SK-N-SH (cell line): Measurements from ENCODE around the gene SLC7A11. TPM values are rescaled to one million over a fixed set of nuclear protein-coding genes. Genes with fewer than 3 reads are reported as not detected.

Source experiments
- CTCF ChIA-PET: fragments of 300-600, 350-600 bp; formaldehyde crosslinking; extraction: SDS; loops from one replicate; lab custom pipeline; 2021; lab: Yijun Ruan, JAX
- POLR2A ChIA-PET: fragments of 350-600 bp; sonication (Branson Sonifier 250); formaldehyde crosslinking; extraction: SDS; loops from one replicate; lab custom pipeline; 2020; ENCODE audit warnings: antibody characterized with exemption, inconsistent platforms; lab: Yijun Ruan, JAX
- DNase-seq: peaks from one replicate; pipeline ENCODE4 v3.0.0; 2012
- H2AFZ ChIP-seq: fragments of 200-600 bp; sonication (generic); 2 replicates; pipeline ENCODE4 v1.8.1; 2016; ENCODE audit warnings: antibody characterized with exemption, mild to moderate bottlenecking, low read depth
- H3F3A ChIP-seq: fragments of 200-600 bp; sonication (generic); replicated peaks from 2 replicates; pipeline ENCODE3; 2016; ENCODE audit warnings: antibody characterized with exemption, mild to moderate bottlenecking; ENCODE audit not compliant: insufficient read depth
- H3K27ac ChIP-seq, 2 experiments: fragments of 200-500 bp in 1 of 2; fragments of 200-600 bp in 1 of 2; sonication (Bioruptor generic) in 1 of 2; sonication (generic), shearing (Covaris generic) in 1 of 2; 2 replicates each; pipeline versions ENCODE4 v1.5.1 to v1.6.1; 2014 to 2016; ENCODE audit warnings: low read depth in 2 of 2, inconsistent platforms in 1 of 2, low read length in 1 of 2, mild to moderate bottlenecking in 1 of 2, mixed read lengths in 1 of 2
- H3K27me3 ChIP-seq: fragments of 200-600 bp; sonication (generic), shearing (Covaris generic); 2 replicates; pipeline ENCODE4 v1.6.1; 2016; ENCODE audit warnings: mixed run types; ENCODE audit not compliant: insufficient read depth
- H3K36me3 ChIP-seq, 2 experiments: fragments of 200-500 bp in 1 of 2; fragments of 200-600 bp in 1 of 2; sonication (Bioruptor generic) in 1 of 2; sonication (generic) in 1 of 2; replicated peaks in 1 of 2; 2 replicates each; pipeline versions ENCODE3 to v1.5.1; 2014 to 2016; ENCODE audit warnings: low read length in 1 of 2, mild to moderate bottlenecking in 1 of 2; ENCODE audit not compliant: insufficient read depth in 2 of 2, control insufficient read depth in 1 of 2
- H3K4me1 ChIP-seq, 2 experiments: fragments of 200-500 bp in 1 of 2; fragments of 200-600 bp in 1 of 2; sonication (Bioruptor generic) in 1 of 2; sonication (generic), shearing (Covaris generic) in 1 of 2; 2 replicates each; pipeline versions ENCODE4 v1.5.1 to v1.6.1; 2014 to 2016; ENCODE audit warnings: low read depth in 1 of 2, low read length in 1 of 2, mixed run types in 1 of 2; ENCODE audit not compliant: insufficient read depth in 2 of 2, control insufficient read depth in 1 of 2
- H3K4me2 ChIP-seq: fragments of 200-600 bp; sonication (generic), shearing (Covaris generic); 2 replicates; pipeline ENCODE4 v1.6.1; 2017; ENCODE audit warnings: mixed run types
- H3K4me3 ChIP-seq, 2 experiments: fragments of 200-500 bp in 1 of 2; fragments of 200-600 bp in 1 of 2; sonication (Bioruptor generic) in 1 of 2; sonication (generic), shearing (Covaris generic) in 1 of 2; 2 replicates each; pipeline versions ENCODE4 v1.5.1 to v1.8.1; 2014 to 2016; ENCODE audit warnings: low read depth in 2 of 2, inconsistent platforms in 1 of 2, low read length in 1 of 2, mild to moderate bottlenecking in 1 of 2, mixed read lengths in 1 of 2, moderate library complexity in 1 of 2
- H3K79me2 ChIP-seq: fragments of 200-600 bp; sonication (generic); 2 replicates; pipeline ENCODE4 v1.8.1; 2017; ENCODE audit warnings: mild to moderate bottlenecking; ENCODE audit not compliant: insufficient read depth
- H3K9ac ChIP-seq: fragments of 200-600 bp; sonication (generic); 2 replicates; pipeline ENCODE4 v1.6.1; 2017; ENCODE audit warnings: mixed run types
- H3K9me2 ChIP-seq: fragments of 200-600 bp; sonication (generic); 2 replicates; pipeline ENCODE4 v1.6.1; 2017; ENCODE audit warnings: mixed run types
- H3K9me3 ChIP-seq: fragments of 200-600 bp; sonication (generic); 2 replicates; pipeline ENCODE4 v1.6.1; 2017; ENCODE audit warnings: mixed run types, mild to moderate bottlenecking, moderate library complexity
- H4K20me1 ChIP-seq: fragments of 200-600 bp; sonication (generic); 2 replicates; pipeline ENCODE4 v1.6.1; 2017; ENCODE audit warnings: mild to moderate bottlenecking, mixed run types; ENCODE audit not compliant: insufficient read depth
- CHD2 ChIP-seq: fragments of 150-350 bp; IDR thresholded peaks from 2 replicates; pipeline ENCODE4 v1.6.1; 2018; ENCODE audit warnings: low read length; ENCODE audit not compliant: partially characterized antibody
- ELF1 ChIP-seq: IDR thresholded peaks from 2 replicates; pipeline ENCODE4 v1.4.0; 2012
- EP300 ChIP-seq, 2 experiments: IDR thresholded peaks; 2 replicates each; pipeline versions ENCODE4 v1.4.0 to v1.6.1; 2012; ENCODE audit warnings: borderline replicate concordance in 1 of 2, low read depth in 1 of 2, low read length in 1 of 2
- FOSL2 ChIP-seq: IDR thresholded peaks from 2 replicates; pipeline ENCODE4 v1.4.0; 2012; ENCODE audit warnings: low read depth, mild to moderate bottlenecking, moderate library complexity, borderline replicate concordance
- FOXM1 ChIP-seq: IDR thresholded peaks from 2 replicates; pipeline ENCODE4 v1.4.0; 2012; ENCODE audit warnings: low read depth, mild to moderate bottlenecking
- GABPA ChIP-seq: IDR thresholded peaks from 2 replicates; pipeline ENCODE4 v1.4.0; 2012; ENCODE audit warnings: low read depth, mild to moderate bottlenecking
- JUND ChIP-seq: IDR thresholded peaks from 2 replicates; pipeline ENCODE4 v1.4.0; 2012
- MEF2A ChIP-seq: IDR thresholded peaks from 2 replicates; pipeline ENCODE4 v1.4.0; 2012; ENCODE audit warnings: low read depth, borderline replicate concordance
- MXI1 ChIP-seq: IDR thresholded peaks from 2 replicates; pipeline ENCODE4 v1.6.1; 2012; ENCODE audit warnings: mild to moderate bottlenecking, low read depth, low read length, improper control_type of control experiment
- POLR2AphosphoS5 ChIP-seq: IDR thresholded peaks from 2 replicates; pipeline ENCODE4 v1.6.1; 2012; ENCODE audit warnings: low read depth, low read length
- RCOR1 ChIP-seq: fragments of 150-350 bp; IDR thresholded peaks from 2 replicates; pipeline ENCODE4 v1.6.1; 2017; ENCODE audit warnings: antibody characterized with exemption, low read length
- RXRA ChIP-seq: IDR thresholded peaks from 2 replicates; pipeline ENCODE4 v1.4.0; 2012; ENCODE audit warnings: low read depth, mild to moderate bottlenecking, borderline replicate concordance
- SIN3A ChIP-seq: IDR thresholded peaks from 2 replicates; pipeline ENCODE4 v1.6.1; 2012; ENCODE audit warnings: low read depth, mild to moderate bottlenecking, low read length, moderate library complexity, borderline replicate concordance
- TAF1 ChIP-seq: IDR thresholded peaks from 2 replicates; pipeline ENCODE4 v1.6.1; 2012; ENCODE audit warnings: low read depth, mild to moderate bottlenecking, low read length, moderate library complexity, borderline replicate concordance
- TCF12 ChIP-seq: IDR thresholded peaks from 2 replicates; pipeline ENCODE4 v1.4.0; 2012
- TEAD4 ChIP-seq: IDR thresholded peaks from 2 replicates; pipeline ENCODE4 v1.4.0; 2012; ENCODE audit warnings: mild to moderate bottlenecking, borderline replicate concordance; ENCODE audit not compliant: insufficient read depth
- YY1 ChIP-seq: IDR thresholded peaks from 2 replicates; pipeline ENCODE4 v1.4.0; 2012; ENCODE audit warnings: low read depth, mild to moderate bottlenecking
- WGBS: methylation state at CpG from one replicate; pipeline ENCODE4 v1.1.6; 2017; ENCODE audit warnings: low lambda C conversion rate; 5-methylcytosine and 5-hydroxymethylcytosine counted together
- polyA plus RNA-seq, 3 experiments: library from polyadenylated mRNA; depleted of rRNA; stranded (reverse); fragments of >200 nt; gene quantifications; 2 replicates each; pipeline ENCODE4 v1.2.3, GENCODE V29; 2012
- TF ChIP-seq, protein P1 (sequence below): IDR thresholded peaks from 2 replicates; pipeline ENCODE4; 2012
- TF ChIP-seq, protein P2 (sequence below): fragments of 150-350 bp; IDR thresholded peaks from 2 replicates; pipeline ENCODE4 v1.6.1; 2016; ENCODE audit warnings: mild to moderate bottlenecking, low read depth, low read length
- TF ChIP-seq, protein P3 (sequence below): IDR thresholded peaks from 2 replicates; pipeline ENCODE4 v1.4.0; 2012; ENCODE audit warnings: low read depth, borderline replicate concordance
- TF ChIP-seq, protein P4 (sequence below): fragments of 200-600 bp; sonication (generic); IDR thresholded peaks from 2 replicates; pipeline ENCODE4 v1.6.1; 2017; ENCODE audit warnings: antibody characterized with exemption, mild to moderate bottlenecking, moderate library complexity
- TF ChIP-seq, protein P5 (sequence below): IDR thresholded peaks from 2 replicates; pipeline ENCODE4 v1.4.0; 2012; ENCODE audit warnings: low read depth

The SLC7A11 gene
- polyA plus RNA-seq (2012; rRNA removed): 3.1 and 4.4 TPM in 2 replicates
- polyA plus RNA-seq (2012; cell fraction: cytosol; rRNA removed): 4.3 and 5.1 TPM in 2 replicates
- polyA plus RNA-seq (2012; cell fraction: nucleus; rRNA removed): 2.7 and 6.2 TPM in 2 replicates

DNA sequence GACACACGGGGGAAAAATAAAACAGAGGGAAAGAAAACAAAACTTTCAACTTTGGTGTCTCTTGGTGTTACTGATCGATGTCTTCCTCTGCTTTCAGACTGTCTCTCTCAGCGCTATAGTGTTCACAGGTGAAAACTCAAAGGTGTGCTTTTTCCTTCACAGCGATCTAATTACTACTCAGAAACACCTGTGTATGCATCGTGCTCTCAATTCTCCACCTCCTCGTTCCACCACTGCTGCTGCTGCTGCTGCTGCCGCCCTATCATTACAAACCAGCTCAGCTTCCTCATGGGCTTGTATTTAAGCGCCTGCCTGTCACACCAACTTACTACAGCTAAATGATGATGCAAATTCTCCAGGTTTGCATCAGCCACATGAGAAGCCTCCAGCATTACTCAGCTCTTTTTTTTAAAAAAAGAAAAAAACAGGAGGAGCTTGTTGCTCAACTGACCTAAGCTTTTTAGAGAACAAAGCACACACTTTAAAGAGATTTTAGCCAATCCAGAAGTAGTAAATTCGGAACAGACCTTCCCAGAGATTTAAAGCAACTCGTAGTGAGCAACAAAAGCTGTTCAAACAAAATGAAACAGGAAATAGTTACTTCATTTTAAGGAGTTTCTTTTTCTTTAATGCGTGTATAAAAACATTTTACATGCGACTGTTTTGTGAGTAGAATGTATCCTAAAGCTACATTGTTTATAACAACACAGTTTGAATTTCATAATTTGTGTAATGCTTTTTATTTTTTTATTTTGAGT is at the start of gene SLC7A11:
SLC7A11 (minus strand) TSS at position 274 of the 758 bp plus-strand sequence. CDS start 280 bp downstream, outside the sequence.
- Histone ChIP-seq H3K27me3 (no peaks in the 10 kb centered on the region), H2AFZ (peak within 1 kb of the TSS; percentile 78), H3K79me2 (peaks cover 37% of the 10 kb centered on the region), H3F3A (peaks cover 11% of the 10 kb centered on the region), H3K9ac (peak within 1 kb of the TSS; percentile 81), H3K9me2 (no peaks in the 10 kb centered on the region), H4K20me1 (no peaks in the 10 kb centered on the region), H3K9me3 (no peaks in the 10 kb centered on the region), H3K27ac (peak within 1 kb of the TSS; percentile 86 to 98), H3K4me2 (peak within 1 kb of the TSS; percentile 73), H3K4me3 (peak within 1 kb of the TSS; percentile 49 to 65; a peak in 3 of 4 replicates), H3K4me1 (peaks cover 3 to 12% of the 10 kb centered on the region in 2 experiments; a peak in 3 of 4 replicates), H3K36me3 (no peaks in the 10 kb centered on the region)
- DNase-seq: peak; percentile 27
- 17% methylated on average over 12 of the region's 12 CpGs for WGBS
- CTCF ChIA-PET: interaction anchor here (0.9 to 1.7 kb wide), 3 partner anchors 59 to 629 kb away, joined by 3 read pairs; no protein-coding TSS in a partner anchor
- POLR2A ChIA-PET: no interaction called here
- TF ChIP-seq RCOR1 (no peak), SIN3A (peak; percentile 98), ELF1 (peak; percentile 48), MXI1 (0 out of 2 replicates have a peak, but pooled peaks have one; percentile 17), MEF2A (peak; percentile 59; the same call in 1 of the 2 replicates), FOXM1 (peak; percentile 85; the same call in 1 of the 2 replicates), FOSL2 (peak; percentile 55; the same call in 1 of the 2 replicates), JUND (peak; percentile 67), GABPA (peak; percentile 29; the same call in 1 of the 2 replicates), POLR2AphosphoS5 (peak; percentile 80; the same call in 1 of the 2 replicates), TAF1 (peak; percentile 51; the same call in 1 of the 2 replicates), RXRA (no peak), TEAD4 (peak; percentile 52; the same call in 1 of the 2 replicates), CHD2 (no peak), TCF12 (peak; percentile 76), YY1 (no peak), EP300 (IDR thresholded peaks at IDR 0.05; ENCODE audit: borderline replicate concordance in 1 of 2, low read depth in 1 of 2, low read length in 1 of 2) (peak; percentile 31 to 79; a peak in 1 of 4 replicates)
- TF ChIP-seq, protein P1, sequence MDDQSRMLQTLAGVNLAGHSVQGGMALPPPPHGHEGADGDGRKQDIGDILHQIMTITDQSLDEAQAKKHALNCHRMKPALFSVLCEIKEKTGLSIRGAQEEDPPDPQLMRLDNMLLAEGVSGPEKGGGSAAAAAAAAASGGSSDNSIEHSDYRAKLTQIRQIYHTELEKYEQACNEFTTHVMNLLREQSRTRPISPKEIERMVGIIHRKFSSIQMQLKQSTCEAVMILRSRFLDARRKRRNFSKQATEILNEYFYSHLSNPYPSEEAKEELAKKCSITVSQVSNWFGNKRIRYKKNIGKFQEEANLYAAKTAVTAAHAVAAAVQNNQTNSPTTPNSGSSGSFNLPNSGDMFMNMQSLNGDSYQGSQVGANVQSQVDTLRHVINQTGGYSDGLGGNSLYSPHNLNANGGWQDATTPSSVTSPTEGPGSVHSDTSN: peak; percentile 85
- TF ChIP-seq, protein P2, sequence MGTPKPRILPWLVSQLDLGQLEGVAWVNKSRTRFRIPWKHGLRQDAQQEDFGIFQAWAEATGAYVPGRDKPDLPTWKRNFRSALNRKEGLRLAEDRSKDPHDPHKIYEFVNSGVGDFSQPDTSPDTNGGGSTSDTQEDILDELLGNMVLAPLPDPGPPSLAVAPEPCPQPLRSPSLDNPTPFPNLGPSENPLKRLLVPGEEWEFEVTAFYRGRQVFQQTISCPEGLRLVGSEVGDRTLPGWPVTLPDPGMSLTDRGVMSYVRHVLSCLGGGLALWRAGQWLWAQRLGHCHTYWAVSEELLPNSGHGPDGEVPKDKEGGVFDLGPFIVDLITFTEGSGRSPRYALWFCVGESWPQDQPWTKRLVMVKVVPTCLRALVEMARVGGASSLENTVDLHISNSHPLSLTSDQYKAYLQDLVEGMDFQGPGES: no peak
- TF ChIP-seq, protein P3, sequence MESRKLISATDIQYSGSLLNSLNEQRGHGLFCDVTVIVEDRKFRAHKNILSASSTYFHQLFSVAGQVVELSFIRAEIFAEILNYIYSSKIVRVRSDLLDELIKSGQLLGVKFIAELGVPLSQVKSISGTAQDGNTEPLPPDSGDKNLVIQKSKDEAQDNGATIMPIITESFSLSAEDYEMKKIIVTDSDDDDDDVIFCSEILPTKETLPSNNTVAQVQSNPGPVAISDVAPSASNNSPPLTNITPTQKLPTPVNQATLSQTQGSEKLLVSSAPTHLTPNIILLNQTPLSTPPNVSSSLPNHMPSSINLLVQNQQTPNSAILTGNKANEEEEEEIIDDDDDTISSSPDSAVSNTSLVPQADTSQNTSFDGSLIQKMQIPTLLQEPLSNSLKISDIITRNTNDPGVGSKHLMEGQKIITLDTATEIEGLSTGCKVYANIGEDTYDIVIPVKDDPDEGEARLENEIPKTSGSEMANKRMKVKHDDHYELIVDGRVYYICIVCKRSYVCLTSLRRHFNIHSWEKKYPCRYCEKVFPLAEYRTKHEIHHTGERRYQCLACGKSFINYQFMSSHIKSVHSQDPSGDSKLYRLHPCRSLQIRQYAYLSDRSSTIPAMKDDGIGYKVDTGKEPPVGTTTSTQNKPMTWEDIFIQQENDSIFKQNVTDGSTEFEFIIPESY: peak; percentile 67; the same call in 1 of the 2 replicates
- TF ChIP-seq, protein P4, sequence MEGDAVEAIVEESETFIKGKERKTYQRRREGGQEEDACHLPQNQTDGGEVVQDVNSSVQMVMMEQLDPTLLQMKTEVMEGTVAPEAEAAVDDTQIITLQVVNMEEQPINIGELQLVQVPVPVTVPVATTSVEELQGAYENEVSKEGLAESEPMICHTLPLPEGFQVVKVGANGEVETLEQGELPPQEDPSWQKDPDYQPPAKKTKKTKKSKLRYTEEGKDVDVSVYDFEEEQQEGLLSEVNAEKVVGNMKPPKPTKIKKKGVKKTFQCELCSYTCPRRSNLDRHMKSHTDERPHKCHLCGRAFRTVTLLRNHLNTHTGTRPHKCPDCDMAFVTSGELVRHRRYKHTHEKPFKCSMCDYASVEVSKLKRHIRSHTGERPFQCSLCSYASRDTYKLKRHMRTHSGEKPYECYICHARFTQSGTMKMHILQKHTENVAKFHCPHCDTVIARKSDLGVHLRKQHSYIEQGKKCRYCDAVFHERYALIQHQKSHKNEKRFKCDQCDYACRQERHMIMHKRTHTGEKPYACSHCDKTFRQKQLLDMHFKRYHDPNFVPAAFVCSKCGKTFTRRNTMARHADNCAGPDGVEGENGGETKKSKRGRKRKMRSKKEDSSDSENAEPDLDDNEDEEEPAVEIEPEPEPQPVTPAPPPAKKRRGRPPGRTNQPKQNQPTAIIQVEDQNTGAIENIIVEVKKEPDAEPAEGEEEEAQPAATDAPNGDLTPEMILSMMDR: no peak
- TF ChIP-seq, protein P5, sequence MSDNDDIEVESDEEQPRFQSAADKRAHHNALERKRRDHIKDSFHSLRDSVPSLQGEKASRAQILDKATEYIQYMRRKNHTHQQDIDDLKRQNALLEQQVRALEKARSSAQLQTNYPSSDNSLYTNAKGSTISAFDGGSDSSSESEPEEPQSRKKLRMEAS: peak; percentile 94
